ENCODE data around the gene MYH14.

MYH14 gene

DNA sequence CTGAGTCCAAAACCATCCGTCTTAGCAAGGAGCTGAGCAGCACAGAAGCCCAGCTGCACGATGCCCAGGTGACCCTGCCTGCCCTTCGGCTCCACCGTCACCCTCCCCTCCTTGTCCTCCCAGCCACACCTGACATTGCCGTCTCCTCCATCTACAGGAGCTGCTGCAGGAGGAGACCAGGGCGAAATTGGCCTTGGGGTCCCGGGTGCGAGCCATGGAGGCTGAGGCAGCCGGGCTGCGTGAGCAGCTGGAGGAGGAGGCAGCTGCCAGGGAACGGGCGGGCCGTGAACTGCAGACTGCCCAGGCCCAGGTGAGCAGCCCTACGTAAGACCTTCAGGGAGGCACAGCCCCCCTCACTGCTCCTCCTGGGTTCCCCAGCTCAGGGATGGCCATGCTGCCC is 76.7 kb downstream of the MYH14 start:
- Mint-ChIP-seq H3K4me3 (no peak overlapping the region), H3K27me3 (peaks cover 14% of the 10 kb centered on the region), H3K4me1 (no peaks in the 10 kb centered on the region), H3K27ac (no peak overlapping the region), H3K9me3 (peaks cover 0 to 2% of the 10 kb centered on the region in 2 donors)
- DNase-seq (no peak), ATAC-seq (no peak)

- DNase-seq (no peak), ATAC-seq (no peak)
- H3K27ac Mint-ChIP-seq: no peak overlapping the region
- no peaks in the 10 kb centered on the region for H3K4me1 Mint-ChIP-seq
- H3K4me3 Mint-ChIP-seq: no peak overlapping the region
- peaks cover 7 to 10% of the 10 kb centered on the region in 2 donors for H3K9me3 Mint-ChIP-seq
- H3K27me3 Mint-ChIP-seq: peaks cover 5% of the 10 kb centered on the region
Observed at GRCh38 chr19:50280983-50281382, 77.6 kb downstream of the MYH14 start.

GRCh38 chr19:50281491-50281890 is 78.1 kb downstream of the MYH14 start:
- no peak for ATAC-seq
- Mint-ChIP-seq H3K27ac (no peak overlapping the region), H3K27me3 (no peaks in the 10 kb centered on the region), H3K4me3 (no peak overlapping the region), H3K4me1 (no peaks in the 10 kb centered on the region), H3K9me3 (peaks cover 11 to 12% of the 10 kb centered on the region in 2 donors)
- DNase-seq: no peak

GRCh38 chr19:50285833-50286232 is 82.4 kb downstream of the MYH14 start:
- ATAC-seq (no peak), DNase-seq (no peak)
- peaks cover 33% of the 10 kb centered on the region for H3K27me3 Mint-ChIP-seq
- no peak overlapping the region for H3K4me3 Mint-ChIP-seq
- peaks cover 18 to 33% of the 10 kb centered on the region in 2 donors for H3K9me3 Mint-ChIP-seq
- no peaks in the 10 kb centered on the region for H3K4me1 Mint-ChIP-seq
- no peak overlapping the region for H3K27ac Mint-ChIP-seq

GRCh38 chr19:50286443-50286842 is 83.0 kb downstream of the MYH14 start:
- H3K9me3 Mint-ChIP-seq: peaks cover 18 to 33% of the 10 kb centered on the region in 2 donors
- no peak overlapping the region for H3K27ac Mint-ChIP-seq
- H3K4me1 Mint-ChIP-seq: no peaks in the 10 kb centered on the region
- ATAC-seq: no peak
- DNase-seq: no peak
- H3K4me3 Mint-ChIP-seq: no peak overlapping the region
- peaks cover 39% of the 10 kb centered on the region for H3K27me3 Mint-ChIP-seq

DNA sequence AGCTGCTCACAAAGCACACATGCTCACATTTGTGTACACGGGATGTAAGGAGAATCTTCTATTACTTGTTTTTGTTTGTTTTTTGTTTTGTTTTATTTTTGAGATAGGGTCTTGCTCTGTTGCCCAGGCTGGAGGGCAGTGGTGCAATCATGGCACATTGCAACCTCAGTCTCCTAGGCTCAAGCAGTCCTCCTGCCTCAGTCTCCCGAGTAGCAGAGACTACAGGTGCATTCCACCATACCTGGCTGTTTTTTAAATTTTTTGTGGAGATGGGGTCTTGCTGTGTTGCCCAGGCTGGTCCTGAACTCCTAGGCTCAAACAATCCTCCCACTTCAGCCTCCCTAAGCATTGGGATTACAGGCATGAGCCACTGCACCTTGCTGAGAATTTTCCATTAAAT is 83.9 kb downstream of the MYH14 start:
- no peak overlapping the region for H3K4me3 Mint-ChIP-seq
- peaks cover 18 to 33% of the 10 kb centered on the region in 2 donors for H3K9me3 Mint-ChIP-seq
- no peak for ATAC-seq

GRCh38 chr19:50288954-50289353 is 85.5 kb downstream of the MYH14 start:
- no peak for ATAC-seq
- Mint-ChIP-seq H3K27me3 (peaks cover 62% of the 10 kb centered on the region), H3K4me3 (no peak overlapping the region), H3K27ac (no peak overlapping the region), H3K4me1 (peaks cover 8% of the 10 kb centered on the region), H3K9me3 (peaks cover 18 to 41% of the 10 kb centered on the region in 2 donors)
- DNase-seq: no peak

More for the DNA sequence above, 83.9 kb downstream of the MYH14 start:
- Mint-ChIP-seq H3K27me3 (peaks cover 46% of the 10 kb centered on the region), H3K27ac (no peak overlapping the region), H3K4me1 (no peaks in the 10 kb centered on the region)
- no peak for DNase-seq

GRCh38 chr19:50290011-50290410 is 86.6 kb downstream of the MYH14 start:
- DNase-seq (no peak), ATAC-seq (no peak)
- Mint-ChIP-seq H3K9me3 (peaks cover 16 to 41% of the 10 kb centered on the region in 2 donors), H3K27ac (no peak overlapping the region), H3K4me1 (peaks cover 8% of the 10 kb centered on the region), H3K4me3 (no peak overlapping the region), H3K27me3 (peaks cover 65% of the 10 kb centered on the region)

DNA sequence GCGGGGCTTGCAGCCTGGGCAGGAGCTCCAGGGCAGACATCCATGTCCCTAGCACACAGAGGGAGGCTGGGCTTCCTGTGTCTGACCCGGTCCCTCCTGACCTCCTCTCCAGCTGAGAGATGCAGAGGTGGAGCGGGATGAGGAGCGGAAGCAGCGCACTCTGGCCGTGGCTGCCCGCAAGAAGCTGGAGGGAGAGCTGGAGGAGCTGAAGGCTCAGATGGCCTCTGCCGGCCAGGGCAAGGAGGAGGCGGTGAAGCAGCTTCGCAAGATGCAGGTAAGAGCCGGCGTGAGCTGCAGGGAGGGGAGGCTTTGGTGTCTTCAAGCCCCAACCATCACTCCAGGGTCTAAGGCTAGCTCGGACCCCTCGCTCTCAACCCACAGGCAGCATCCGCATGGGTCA is 87.4 kb downstream of the MYH14 start:
- Mint-ChIP-seq H3K9me3 (peaks cover 10 to 36% of the 10 kb centered on the region in 2 donors), H3K4me3 (no peak overlapping the region), H3K4me1 (peaks cover 8% of the 10 kb centered on the region), H3K27me3 (peaks cover 65% of the 10 kb centered on the region), H3K27ac (no peak overlapping the region)
- no peak for DNase-seq
- ATAC-seq: no peak

DNA sequence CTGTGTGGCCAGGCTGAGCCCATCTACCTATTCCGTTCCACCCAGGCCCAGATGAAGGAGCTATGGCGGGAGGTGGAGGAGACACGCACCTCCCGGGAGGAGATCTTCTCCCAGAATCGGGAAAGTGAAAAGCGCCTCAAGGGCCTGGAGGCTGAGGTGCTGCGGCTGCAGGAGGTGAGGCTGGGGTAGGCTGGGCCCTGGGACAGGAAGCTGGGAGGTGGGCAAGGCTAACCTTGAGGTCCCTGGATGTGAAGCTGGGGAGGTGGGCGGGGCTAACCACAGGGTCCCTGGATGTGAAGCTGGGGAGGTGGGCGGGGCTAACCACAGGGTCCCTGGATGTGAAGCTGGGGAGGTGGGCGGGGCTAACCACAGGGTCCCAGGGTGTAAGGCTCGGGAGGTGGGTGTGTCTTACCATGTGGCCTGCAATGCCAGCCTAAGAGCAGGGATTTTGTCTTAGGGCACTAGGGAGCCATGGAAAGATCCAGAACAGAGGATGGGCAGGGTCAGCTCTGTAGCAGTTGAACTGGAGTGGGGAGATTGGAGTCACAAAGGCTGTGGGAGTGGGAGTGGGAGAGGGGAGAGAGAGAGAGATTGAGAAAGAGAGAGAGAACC is 88.9 kb downstream of the MYH14 start:
- peaks cover 8% of the 10 kb centered on the region for H3K4me1 Mint-ChIP-seq
- H3K27ac Mint-ChIP-seq: no peak overlapping the region
- no peak for ATAC-seq
- H3K27me3 Mint-ChIP-seq: peaks cover 71% of the 10 kb centered on the region
- peaks cover 7 to 28% of the 10 kb centered on the region in 2 donors for H3K9me3 Mint-ChIP-seq
- H3K4me3 Mint-ChIP-seq: no peak overlapping the region
- DNase-seq: no peak

DNA sequence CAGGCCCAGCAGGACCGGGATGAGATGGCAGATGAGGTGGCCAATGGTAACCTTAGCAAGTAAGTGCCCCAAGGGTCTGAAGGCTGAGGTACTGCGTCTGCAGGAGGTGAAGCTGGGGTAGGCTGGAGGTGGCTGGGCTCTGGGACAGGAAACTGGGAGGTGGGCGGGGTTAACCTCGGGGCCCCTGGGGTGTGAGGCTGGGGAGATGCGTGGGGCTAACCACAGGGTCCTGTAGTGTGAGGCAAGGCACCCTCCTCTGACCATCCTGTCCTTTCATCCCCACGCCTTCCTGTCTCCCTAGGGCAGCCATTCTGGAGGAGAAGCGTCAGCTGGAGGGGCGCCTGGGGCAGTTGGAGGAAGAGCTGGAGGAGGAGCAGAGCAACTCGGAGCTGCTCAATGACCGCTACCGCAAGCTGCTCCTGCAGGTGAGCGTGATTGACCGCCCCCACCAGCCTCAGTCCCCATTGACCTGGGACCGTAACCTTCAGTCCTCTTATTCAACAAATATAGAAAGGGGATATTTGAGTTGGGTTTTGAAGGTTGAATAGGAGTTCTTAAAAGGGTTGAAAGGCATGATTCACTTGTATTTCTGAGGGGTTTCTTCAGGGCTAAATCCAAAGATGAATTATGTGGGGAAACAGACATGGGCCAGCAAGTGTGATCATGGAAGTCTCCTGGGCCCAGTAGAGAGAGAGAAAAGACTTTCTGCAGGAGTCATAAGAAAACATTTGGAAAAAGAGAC is 90.0 kb downstream of the MYH14 start:
- ATAC-seq: no peak
- Mint-ChIP-seq H3K4me1 (peaks cover 8% of the 10 kb centered on the region), H3K27me3 (peaks cover 70% of the 10 kb centered on the region)

DNA sequence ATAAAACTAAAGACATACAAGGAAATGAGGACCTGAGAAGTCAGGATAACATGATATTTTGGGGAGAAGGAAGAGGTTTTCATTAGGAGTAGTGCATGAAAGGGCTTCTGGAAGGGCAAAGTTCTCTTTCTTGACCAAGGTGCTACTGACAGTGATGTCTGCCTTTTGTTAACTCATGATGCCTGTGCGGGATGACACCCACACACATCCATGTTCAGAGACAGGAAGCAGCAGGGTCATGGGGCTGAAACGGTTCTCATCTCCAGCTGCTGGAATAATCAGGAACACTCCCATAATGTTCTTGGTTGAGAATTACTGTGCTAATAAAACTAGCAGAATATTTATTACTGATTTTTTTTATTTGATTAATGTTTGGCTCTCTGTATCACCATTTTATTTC is 96.6 kb downstream of the MYH14 start:
- no peak for ATAC-seq
- no peak for DNase-seq
- peaks cover 14% of the 10 kb centered on the region for H3K4me1 Mint-ChIP-seq

More for the DNA sequence above, 90.0 kb downstream of the MYH14 start:
- no peak overlapping the region for H3K4me3 Mint-ChIP-seq
- DNase-seq: no peak
- no peak overlapping the region for H3K27ac Mint-ChIP-seq
- H3K9me3 Mint-ChIP-seq: peaks cover 0 to 18% of the 10 kb centered on the region in 2 donors

GRCh38 chr19:50300814-50301606 is 97.6 kb downstream of the MYH14 start:
- DNase-seq: peak in 1 of 2 donors; percentile 23
- no peaks in the 10 kb centered on the region for H3K9me3 Mint-ChIP-seq
- peak; percentile 100 for ATAC-seq
- peaks cover 14% of the 10 kb centered on the region for H3K4me1 Mint-ChIP-seq
- peak overlapping the region in 1 of 2 donors; percentile 36 for H3K27ac Mint-ChIP-seq
- peaks cover 47% of the 10 kb centered on the region for H3K27me3 Mint-ChIP-seq
- H3K4me3 Mint-ChIP-seq: peak overlapping the region in 1 of 2 donors; percentile 27

More for the DNA sequence above, 96.6 kb downstream of the MYH14 start:
- no peak overlapping the region for H3K4me3 Mint-ChIP-seq
- H3K9me3 Mint-ChIP-seq: no peaks in the 10 kb centered on the region
- H3K27ac Mint-ChIP-seq: no peak overlapping the region
- peaks cover 41% of the 10 kb centered on the region for H3K27me3 Mint-ChIP-seq

GRCh38 chr19:50301607-50301971 is 98.2 kb downstream of the MYH14 start:
- H3K27me3 Mint-ChIP-seq: peaks cover 41% of the 10 kb centered on the region
- peaks cover 14% of the 10 kb centered on the region for H3K4me1 Mint-ChIP-seq
- no peak for ATAC-seq
- peak overlapping the region in 1 of 2 donors; percentile 36 for H3K27ac Mint-ChIP-seq
- no peak overlapping the region for H3K4me3 Mint-ChIP-seq
- H3K9me3 Mint-ChIP-seq: no peaks in the 10 kb centered on the region
- no peak for DNase-seq

- ATAC-seq (no peak), DNase-seq (no peak)
- Mint-ChIP-seq H3K27me3 (peaks cover 49% of the 10 kb centered on the region), H3K4me1 (peaks cover 14% of the 10 kb centered on the region), H3K4me3 (no peak overlapping the region), H3K27ac (no peak overlapping the region), H3K9me3 (no peaks in the 10 kb centered on the region)
Observed at GRCh38 chr19:50303558-50303957, 100.1 kb downstream of the MYH14 start.

- Mint-ChIP-seq H3K9me3 (no peaks in the 10 kb centered on the region), H3K4me1 (peaks cover 10% of the 10 kb centered on the region), H3K27ac (no peak overlapping the region), H3K27me3 (peaks cover 88% of the 10 kb centered on the region), H3K4me3 (no peak overlapping the region)
- ATAC-seq: no peak
- no peak for DNase-seq
Observed at GRCh38 chr19:50308991-50309390, 105.6 kb downstream of the MYH14 start.
